ENCODE measurements around the gene TNFRSF4.

- TF ChIP-seq CTCF (IDR thresholded peaks at IDR 0.05): no peak
- TF ChIP-seq EZH2 (IDR thresholded peaks at IDR 0.05; ENCODE audit: borderline replicate concordance, insufficient read depth, low read depth, low read length, poor library complexity, severe bottlenecking): no peak
Measured at GRCh38 chr1:1236176-1236763, 22.3 kb upstream of the TNFRSF4 start.
